ENCODE data around the gene ASB2.

ASB2 gene

DNA sequence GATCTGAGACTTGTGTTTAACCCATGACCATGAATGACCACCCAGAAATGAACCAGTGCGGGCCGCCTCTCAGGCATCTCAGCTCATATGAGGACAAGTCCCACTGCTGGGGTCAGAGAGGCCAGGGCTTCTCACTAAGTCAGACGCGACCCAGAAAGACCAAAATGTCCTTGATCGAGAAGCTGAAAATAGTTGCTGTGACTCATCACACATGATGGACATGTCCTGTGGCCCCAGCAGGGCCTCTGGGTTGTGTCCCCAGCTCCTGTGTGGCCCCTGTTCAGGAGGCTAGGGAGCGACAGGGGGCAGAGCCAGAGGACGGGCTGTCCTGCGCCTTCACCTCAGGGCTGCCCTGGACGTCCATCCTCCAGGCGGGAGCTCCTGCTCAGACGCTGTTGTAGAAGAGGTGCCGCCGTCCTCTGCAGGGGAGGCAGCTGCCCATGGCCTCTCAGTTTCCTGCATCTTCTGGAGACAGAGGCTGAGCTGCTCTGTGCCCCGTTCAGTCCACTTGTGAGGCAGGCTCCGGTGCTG lies 78.2 kb downstream of the ASB2 start:
- DNase-seq, result no peak

DNA sequence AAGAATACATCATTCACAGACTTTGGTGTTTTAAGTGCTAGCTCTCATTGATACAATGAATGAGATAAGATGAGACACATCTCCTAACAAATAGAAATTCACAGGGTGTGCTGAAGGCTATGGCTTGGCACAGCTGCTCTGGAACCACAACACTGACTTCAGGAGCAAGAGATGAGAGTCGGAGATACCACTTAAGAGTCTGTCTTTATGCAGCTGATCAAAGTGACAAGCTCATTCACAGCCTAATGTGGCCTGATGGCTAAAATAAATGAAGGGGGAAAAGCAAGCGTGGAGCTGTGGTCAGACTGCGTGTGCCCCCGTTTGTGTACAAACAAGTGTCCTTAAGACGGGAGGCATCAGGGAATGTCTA lies 78.9 kb downstream of the ASB2 start:
- no peak for DNase-seq

DNA sequence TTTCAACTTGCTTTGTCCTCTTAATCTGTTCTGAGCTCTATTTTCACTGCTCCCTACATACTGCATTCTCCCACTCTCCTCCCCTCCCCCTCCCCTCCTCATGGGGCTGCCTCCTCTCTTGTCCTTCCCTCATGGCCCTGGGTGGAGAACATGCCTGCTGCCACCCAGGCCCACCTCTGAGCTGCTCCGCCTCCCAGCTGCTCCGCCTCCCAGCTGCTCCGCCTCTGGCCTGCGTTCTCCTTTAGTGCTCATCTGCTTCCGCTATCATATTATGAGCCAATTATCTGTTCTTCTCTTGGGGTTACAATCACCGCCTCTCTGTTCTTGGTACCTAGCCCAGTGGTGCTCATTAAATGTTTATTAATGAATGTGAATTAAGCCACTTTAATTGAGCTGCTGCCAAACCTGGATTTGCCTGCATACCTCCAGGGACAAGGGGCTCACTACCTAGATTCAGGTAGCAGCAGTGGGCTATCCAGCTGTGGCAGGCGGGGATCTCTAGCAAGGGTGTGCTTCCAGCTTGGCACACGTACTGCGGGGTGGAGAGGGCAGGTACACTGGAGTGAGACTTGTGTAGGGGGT lies 81.3 kb downstream of the ASB2 start:
- DNase-seq, result no peak

DNA sequence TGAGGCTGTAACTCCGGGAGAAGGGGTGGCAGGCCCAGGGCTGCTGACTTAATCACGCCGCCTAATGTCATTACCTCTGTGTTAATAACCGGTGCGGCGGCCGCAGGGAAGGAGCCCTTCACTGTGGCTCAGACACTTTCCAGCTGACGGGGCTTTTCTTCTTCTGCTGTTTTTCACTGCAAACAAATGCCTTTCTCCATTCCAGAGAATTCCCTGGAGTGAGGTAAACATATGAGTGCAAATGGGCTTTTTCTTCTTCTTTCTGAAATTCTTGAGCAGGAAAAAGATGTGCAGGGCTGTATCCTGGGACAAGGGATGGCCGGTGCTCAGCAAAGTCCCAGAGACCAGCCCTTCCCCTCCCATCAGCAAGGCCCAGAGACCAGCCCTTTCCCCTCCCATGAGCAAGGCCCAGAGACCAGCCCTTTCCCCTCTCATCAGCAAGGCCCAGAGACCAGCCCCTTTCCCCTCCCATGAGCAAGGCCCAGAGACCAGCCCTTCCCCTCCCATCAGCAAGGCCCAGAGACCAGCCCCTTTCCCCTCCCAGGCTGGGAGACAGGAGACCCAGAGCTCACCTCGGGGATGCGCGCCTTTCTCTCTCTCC lies 82.6 kb downstream of the ASB2 start:
- DNase-seq, result no peak

DNA sequence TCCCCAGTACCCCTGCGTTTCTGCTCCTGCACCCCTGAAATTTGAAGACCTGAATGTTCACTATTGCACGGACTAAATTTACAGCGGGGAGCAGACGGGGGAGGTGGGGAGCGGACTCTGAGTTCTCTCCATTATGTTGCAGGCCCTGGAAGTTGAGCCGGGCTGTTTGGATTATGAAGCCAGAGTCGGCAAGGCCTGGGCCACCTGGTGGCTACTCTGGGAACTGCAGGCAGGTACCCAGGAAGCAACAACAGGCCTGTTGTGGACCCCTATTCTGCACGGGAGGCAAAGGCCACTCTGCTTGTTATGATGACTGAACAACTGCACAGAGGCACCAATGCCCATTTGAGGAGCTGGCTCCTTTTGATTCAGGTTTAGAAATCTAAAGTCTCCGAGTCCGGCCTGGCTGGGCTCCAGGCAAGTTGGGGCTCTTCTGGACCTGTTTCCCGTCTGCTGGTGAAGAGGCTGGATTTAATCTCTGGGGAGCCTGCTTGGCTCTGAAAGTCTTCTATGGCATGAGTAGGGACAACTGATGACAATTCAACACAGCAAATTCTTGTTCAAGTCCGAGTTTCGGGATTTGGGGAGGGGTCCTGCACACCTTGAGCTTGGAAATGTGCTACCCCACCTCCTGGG lies 83.3 kb downstream of the ASB2 start:
- peak; percentile 33 to 58 for DNase-seq

DNA sequence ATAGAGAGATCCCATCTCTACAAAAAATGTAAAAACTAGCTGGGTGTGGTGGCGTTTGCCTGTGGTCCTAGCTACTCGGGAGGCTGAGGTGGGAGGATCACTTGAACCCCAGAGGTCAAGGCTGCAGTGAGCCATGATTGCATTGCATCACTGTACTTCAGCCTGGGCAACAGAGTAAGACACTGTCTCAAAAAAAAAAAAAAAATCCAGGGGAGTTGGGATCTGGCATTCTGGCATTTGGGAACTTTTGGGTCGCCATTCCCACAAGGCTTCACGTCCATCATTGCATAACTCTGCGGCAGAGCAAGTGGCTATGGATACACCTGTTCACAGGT lies 83.9 kb downstream of the ASB2 start:
- DNase-seq, result no peak

DNA sequence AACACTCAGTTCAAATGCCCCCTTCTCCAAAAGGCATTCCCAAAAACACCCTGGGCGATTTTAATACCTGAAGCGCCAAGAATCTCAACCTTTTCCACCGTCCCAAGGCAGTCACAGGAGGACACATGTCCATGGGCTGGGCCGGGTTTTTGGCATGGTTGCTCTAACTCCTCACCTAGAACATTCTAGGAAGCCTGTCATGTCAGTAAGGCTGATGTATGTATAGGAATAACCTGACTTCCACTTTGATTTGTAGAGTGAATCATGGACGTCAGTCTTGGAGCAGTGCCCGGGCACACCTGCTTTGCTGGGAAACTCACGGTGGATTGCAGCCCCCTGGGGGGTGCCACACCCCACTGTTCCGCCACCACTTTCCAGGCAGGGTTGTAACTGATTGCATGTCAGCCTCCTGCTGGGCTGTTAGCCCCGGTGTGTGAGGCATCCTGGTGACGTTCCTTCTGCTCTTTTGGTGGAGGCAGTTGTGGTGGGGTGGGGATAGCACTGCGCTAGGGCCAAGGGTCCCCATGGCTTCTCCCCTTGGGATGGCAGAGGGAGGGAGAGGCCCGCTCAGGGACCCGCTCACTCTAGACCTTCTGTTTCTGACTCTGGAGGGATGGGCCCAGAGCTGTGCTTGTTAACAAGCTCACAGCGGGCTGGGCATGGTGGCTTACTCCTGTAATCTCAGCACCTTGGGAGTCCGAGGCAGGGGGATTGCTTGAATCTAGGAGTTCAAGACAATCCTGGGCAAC lies 84.4 kb downstream of the ASB2 start:
- no peak for DNase-seq

DNA sequence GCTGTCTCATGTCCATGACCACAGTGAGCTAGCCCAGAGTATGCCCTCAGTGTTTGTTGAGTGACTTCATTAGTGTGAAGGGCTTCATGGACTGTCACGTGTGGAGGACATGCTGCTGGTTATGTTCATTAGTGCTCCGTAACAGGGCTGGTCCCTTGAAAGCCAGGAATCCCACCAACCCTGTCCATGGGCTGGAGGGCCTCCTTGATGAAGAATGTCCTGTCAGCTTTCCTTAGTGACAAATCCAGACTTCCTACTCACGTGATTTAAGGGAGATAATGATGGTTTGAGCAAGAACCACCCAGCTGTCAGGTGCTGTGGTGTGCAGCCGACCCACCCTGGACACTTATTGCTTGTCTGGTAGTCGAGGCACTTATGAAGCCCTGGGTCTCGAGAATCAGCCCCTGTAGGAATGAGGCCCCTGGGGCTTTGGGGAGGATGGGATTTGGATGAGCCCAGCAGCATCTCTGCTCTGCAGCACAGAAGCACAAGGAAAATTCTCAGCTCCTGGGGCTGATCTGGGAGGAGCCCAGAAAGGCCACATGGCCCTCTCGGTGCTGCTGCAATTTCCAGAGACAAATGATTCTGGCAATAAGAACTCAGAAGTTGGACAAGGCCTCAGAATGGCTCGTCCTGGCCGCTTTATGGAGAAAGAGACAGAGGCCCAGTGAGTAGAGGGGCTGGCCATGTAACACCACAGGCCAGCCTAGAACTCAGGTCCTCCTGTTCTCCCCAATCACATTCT lies 86.5 kb downstream of the ASB2 start:
- no peak for DNase-seq

DNA sequence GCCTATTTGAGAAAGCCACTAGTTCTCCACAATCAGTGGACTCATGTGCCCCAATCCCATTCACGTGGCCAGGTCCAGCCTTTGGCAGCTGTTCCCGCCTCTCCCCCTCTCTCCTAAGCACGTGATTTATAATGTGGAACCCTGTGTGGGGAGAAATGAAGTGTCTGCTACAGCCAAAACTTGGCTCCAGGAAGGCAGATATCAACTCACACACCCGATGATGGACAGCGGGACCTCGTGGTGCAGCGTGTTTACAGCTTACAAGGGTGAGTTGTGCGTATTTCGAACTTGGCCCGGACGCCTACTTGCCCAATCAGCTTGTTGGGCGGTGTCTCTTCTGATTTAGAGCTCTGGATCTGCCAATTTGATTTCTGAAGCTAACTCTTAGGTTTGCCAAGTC lies 87.4 kb downstream of the ASB2 start:
- DNase-seq, result no peak

DNA sequence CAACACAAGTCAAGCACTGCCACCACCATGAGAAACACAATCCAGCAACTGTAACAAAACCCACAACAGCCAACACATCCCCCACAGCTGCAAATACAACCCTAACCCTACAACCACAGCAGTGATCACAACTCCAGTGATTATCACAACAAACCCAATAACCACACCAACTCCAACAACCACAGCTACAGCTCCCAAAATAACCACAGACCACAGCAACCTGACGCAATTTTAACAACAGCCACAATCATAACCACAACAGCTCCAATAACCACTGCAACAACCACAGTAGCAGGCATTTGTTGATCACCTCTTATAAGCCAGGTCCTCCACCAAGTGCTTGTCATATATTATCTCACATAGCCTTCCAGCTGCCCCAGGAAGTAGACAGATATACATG lies 91.4 kb downstream of the ASB2 start:
- no peak for DNase-seq
